WERI-Rb-1 (cell line): ENCODE data around the gene RILPL2.

Experiments
- DNase-seq: peaks from one replicate; pipeline ENCODE4 v3.0.0-alpha.2; 2020
- H3K27ac ChIP-seq: fragments of 250-450 bp; sonication (Bioruptor Pico); 2 replicates; pipeline ENCODE4 v1.5.1; 2020; ENCODE audit warnings: mild to moderate bottlenecking, moderate library complexity
- H3K27me3 ChIP-seq: fragments of 250-450 bp; sonication (Bioruptor Pico); 2 replicates; pipeline ENCODE4 v1.5.1; 2021; ENCODE audit warnings: mild to moderate bottlenecking, low read depth, moderate library complexity; ENCODE audit not compliant: insufficient read depth, severe bottlenecking
- H3K36me3 ChIP-seq: fragments of 250-450 bp; sonication (Bioruptor Pico); 2 replicates; pipeline ENCODE4 v1.5.1; 2020; ENCODE audit warnings: mild to moderate bottlenecking, moderate library complexity
- H3K4me3 ChIP-seq: 2 replicates; pipeline ENCODE4 v1.5.1; 2011; ENCODE audit warnings: low read depth, mild to moderate bottlenecking, control low read depth, low read length
- H3K9me3 ChIP-seq: fragments of 250-450 bp; sonication (Bioruptor Pico); 2 replicates; pipeline ENCODE4 v1.5.1; 2021; ENCODE audit warnings: mild to moderate bottlenecking, moderate library complexity; ENCODE audit not compliant: severe bottlenecking
- CTCF ChIP-seq: IDR thresholded peaks from 2 replicates; pipeline ENCODE4 v1.5.1; 2011; ENCODE audit warnings: low read depth, mild to moderate bottlenecking, control low read depth, inconsistent platforms, low read length

The RILPL2 gene

DNA sequence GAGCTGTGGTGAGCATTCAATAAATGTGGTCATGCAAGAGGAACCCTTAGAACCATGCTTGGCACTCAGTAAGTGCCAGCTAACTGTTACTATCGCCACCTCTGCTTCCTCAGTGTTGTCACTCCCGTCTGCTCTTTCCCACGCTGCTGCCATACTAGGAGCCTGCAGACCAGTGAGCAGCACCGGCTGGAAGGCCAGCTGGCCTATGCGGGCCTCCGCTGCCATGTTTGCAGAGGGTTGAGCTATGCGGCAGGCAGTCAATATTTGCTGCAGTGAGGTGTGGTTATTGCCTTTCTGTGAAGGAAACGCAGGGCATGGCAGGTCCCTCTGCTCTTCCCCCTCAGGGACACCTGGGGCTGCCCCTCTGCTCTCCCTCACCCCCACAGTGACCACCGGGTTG lies 39.5 kb downstream of the RILPL2 start:
- no peaks in the 10 kb centered on the region for H3K27me3 ChIP-seq
- peaks cover 83% of the 10 kb centered on the region for H3K36me3 ChIP-seq
- no peak for TF ChIP-seq CTCF
- no peaks in the 10 kb centered on the region for H3K9me3 ChIP-seq
- H3K27ac ChIP-seq = no peak overlapping the region
- no peak for DNase-seq
- no peak overlapping the region for H3K4me3 ChIP-seq

DNA sequence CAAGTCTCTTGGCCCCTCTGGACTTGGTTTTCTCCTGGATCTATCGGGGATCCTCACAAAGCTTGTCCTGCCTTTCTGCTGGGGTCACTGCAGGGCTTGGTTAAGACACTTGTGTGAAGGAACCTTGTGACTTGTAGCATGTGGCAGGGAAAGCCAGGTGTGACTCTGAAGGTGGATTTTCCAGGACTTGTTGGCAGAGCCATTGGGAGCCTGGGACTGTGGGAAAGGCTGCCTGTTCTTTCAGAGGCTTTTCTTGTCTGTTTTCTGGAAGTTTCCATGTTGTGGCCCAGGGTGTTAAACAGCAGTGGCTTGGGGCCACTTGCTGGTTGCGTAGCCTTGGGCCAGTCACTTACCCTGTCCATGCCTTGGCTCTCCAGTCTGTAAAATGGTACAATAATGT lies 39.9 kb downstream of the RILPL2 start:
- no peak for TF ChIP-seq CTCF
- H3K9me3 ChIP-seq = no peaks in the 10 kb centered on the region
- H3K4me3 ChIP-seq = no peak overlapping the region
- H3K27ac ChIP-seq = no peak overlapping the region
- DNase-seq = no peak
- H3K36me3 ChIP-seq = peaks cover 86% of the 10 kb centered on the region
- no peaks in the 10 kb centered on the region for H3K27me3 ChIP-seq

- no peaks in the 10 kb centered on the region for H3K27me3 ChIP-seq
- H3K4me3 ChIP-seq = no peak overlapping the region
- no peak for TF ChIP-seq CTCF
- H3K36me3 ChIP-seq = peaks cover 94% of the 10 kb centered on the region
- no peak overlapping the region for H3K27ac ChIP-seq
- no peaks in the 10 kb centered on the region for H3K9me3 ChIP-seq
- DNase-seq = no peak
Measured at GRCh38 chr12:123395236-123395635, 41.2 kb downstream of the RILPL2 start.

DNA sequence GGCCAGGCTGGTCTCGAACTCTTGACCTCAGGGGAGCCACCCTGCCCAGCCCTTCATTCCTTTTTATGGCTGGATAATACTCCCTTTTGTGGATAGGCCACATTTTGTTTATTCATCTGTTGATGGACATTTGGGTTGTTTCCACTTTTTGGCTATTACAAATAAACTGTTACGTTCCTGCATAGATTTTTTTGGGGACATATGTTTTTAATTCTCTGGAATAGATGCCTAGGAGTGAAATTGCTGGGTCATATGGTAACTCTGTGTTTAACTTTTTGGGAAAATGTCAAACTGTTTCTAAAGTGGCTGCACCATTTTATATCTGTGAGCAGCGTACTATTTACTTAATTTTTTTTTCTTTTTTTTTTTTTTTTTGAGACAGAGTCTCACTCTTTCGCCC lies 42.7 kb downstream of the RILPL2 start:
- H3K27ac ChIP-seq = no peak overlapping the region
- H3K4me3 ChIP-seq = no peak overlapping the region
- TF ChIP-seq CTCF = no peak
- H3K36me3 ChIP-seq = peaks cover 82% of the 10 kb centered on the region
- H3K27me3 ChIP-seq = no peaks in the 10 kb centered on the region
- no peaks in the 10 kb centered on the region for H3K9me3 ChIP-seq
- no peak for DNase-seq

- no peak for TF ChIP-seq CTCF
- H3K4me3 ChIP-seq = no peak overlapping the region
- no peak for DNase-seq
- no peak overlapping the region for H3K27ac ChIP-seq
- H3K9me3 ChIP-seq = no peaks in the 10 kb centered on the region
- H3K27me3 ChIP-seq = no peaks in the 10 kb centered on the region
- H3K36me3 ChIP-seq = peaks cover 64% of the 10 kb centered on the region
Measured at GRCh38 chr12:123391546-123392343, 44.7 kb downstream of the RILPL2 start.
